Mesodermal cell (in vitro differentiated cells): ENCODE results near the gene UCHL1.

Experiments used
- H3K27ac ChIP-seq: 2 replicates; pipeline ENCODE4 v1.7.0; 2013; ENCODE audit warnings: mild to moderate bottlenecking, low read depth, low read length, moderate library complexity; ENCODE audit not compliant: severe bottlenecking
- H3K36me3 ChIP-seq: 2 replicates; pipeline ENCODE4 v1.7.1; 2013; ENCODE audit warnings: mild to moderate bottlenecking, low read length, moderate library complexity; ENCODE audit not compliant: control insufficient read depth, insufficient read depth
- H3K4me1 ChIP-seq: one replicate; pipeline ENCODE4 v1.7.1; 2013; ENCODE audit warnings: mild to moderate bottlenecking, low read length; ENCODE audit not compliant: insufficient read depth, control insufficient read depth, poor library complexity, severe bottlenecking
- H3K4me3 ChIP-seq: 2 replicates; pipeline ENCODE4 v1.7.0; 2013; ENCODE audit warnings: low read length, control low read depth, mild to moderate bottlenecking; ENCODE audit not compliant: insufficient read depth, poor library complexity, severe bottlenecking; ENCODE audit errors: extremely low read depth
- H3K9me3 ChIP-seq: 2 replicates; pipeline ENCODE4 v1.7.1; 2013; ENCODE audit warnings: mild to moderate bottlenecking, low read length, moderate library complexity; ENCODE audit not compliant: control insufficient read depth
- WGBS, 2 experiments: methylation state at CpG; one replicate each; pipeline ENCODE4 v1.1.5; 2013; ENCODE audit warnings: missing lambda C conversion rate in 2 of 2; ENCODE audit not compliant: insufficient coverage in 2 of 2; 5-methylcytosine and 5-hydroxymethylcytosine counted together

UCHL1 gene

GRCh38 chr4:41236508-41236907, 20.2 kb upstream of the UCHL1 start:
- Histone ChIP-seq H3K9me3 (no peaks in the 10 kb centered on the region), H3K36me3 (no peaks in the 10 kb centered on the region), H3K4me3 (no peak overlapping the region), H3K27ac (no peak overlapping the region), H3K4me1 (no peaks in the 10 kb centered on the region)
- no CpG with 5 or more reads among the region's 1 CpG for WGBS, 2 experiments

- Histone ChIP-seq H3K36me3 (no peaks in the 10 kb centered on the region), H3K4me3 (no peak overlapping the region), H3K9me3 (no peaks in the 10 kb centered on the region), H3K4me1 (no peaks in the 10 kb centered on the region), H3K27ac (no peak overlapping the region)
- 100% methylated on average over 1 of the region's 1 CpG for WGBS, 2 experiments
Observed at GRCh38 chr4:41241919-41242318, 14.8 kb upstream of the UCHL1 start.

DNA sequence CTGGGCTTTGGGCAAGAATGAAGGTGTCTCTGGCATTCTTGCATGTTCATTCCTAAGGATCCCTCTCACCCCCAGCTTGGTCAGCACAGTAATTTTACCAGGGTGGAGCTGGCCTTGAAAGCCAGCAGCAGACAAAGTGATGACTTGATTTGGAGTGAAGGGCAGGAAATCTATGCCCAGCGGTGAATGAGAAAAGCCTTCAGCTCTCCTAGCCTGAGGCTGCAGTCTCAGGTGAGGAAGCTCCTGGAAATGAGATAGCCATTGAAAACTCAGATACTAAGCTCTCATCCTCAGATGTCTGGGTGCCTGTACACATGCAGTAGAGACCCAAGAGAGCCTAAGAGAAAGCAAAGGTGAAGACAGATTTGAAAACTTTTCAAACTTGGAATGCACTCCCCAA, 10.7 kb upstream of the UCHL1 start:
- no peak overlapping the region for H3K4me3 ChIP-seq
- WGBS, 2 experiments = 71 to 83% methylated on average over 1 of the region's 1 CpG
- H3K27ac ChIP-seq = no peak overlapping the region

DNA sequence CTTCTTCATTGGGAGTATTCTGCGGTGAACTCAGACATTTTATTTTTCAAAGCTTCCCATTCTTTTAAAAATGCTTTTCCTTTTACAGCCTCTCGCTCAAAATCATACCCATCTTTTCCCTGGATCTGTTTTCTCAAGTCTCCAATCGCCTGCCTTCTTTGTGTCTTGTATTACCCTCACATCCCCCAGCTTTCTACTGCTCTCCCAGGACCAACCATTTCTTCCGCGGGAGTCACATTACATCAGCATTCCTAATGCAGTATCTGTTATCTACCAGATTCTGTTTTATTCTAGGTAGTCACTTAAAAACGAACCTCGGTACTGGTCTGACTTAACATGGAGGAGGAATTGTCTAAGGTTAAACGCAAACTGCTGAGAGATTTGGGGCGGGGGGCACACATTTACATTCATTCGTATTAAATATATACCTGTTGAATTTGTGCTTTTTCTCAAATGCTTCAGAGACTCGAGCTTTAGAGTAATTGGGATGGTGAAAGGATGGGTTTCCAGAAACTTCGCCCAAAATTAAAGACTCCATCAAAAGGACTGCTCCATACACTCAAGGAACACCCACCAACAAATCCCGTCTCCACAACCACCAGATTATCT, 493 bp upstream of the UCHL1 start:
- Histone ChIP-seq H3K4me3 (peak overlapping the region; percentile 91), H3K36me3 (peaks cover 22% of the 10 kb centered on the region), H3K27ac (peak overlapping the region; percentile 71), H3K4me1 (no peaks in the 10 kb centered on the region), H3K9me3 (no peaks in the 10 kb centered on the region)
- 3 to 28% methylated on average over 3 to 5 of the region's 13 CpGs for WGBS, 2 experiments

More for the DNA sequence above, 10.7 kb upstream of the UCHL1 start:
- no peaks in the 10 kb centered on the region for H3K4me1 ChIP-seq
- H3K9me3 ChIP-seq = no peaks in the 10 kb centered on the region
- H3K36me3 ChIP-seq = no peaks in the 10 kb centered on the region

DNA sequence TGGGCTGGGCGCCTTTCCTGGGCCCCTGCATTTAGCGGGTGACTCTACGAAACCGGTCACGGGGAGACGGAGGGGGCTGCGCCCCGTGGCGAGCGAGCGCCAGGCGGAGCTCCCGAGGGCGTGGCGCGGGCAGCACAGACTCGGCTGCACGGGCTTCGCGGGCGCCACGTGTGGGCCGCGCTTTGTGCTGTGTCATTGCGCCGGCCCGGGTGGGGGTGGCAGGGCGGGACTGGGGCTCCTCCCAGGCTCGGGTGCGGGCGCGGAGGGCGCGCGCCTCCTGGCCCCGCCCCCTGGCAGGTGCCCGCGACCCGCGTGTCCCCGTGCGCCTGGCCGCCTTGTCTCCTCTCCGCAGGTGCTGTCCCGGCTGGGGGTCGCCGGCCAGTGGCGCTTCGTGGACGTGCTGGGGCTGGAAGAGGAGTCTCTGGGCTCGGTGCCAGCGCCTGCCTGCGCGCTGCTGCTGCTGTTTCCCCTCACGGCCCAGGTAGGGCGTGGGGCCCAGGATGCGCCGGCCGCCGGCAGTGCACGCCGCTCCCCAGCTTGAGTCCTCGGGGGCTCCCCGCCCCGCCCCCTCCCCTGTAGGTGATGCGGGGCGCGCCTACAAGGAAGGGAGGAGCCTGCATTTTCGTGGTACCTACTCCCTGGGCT, 651 bp downstream of the UCHL1 start:
- H3K36me3 ChIP-seq = peaks cover 33% of the 10 kb centered on the region
- H3K4me1 ChIP-seq = no peaks in the 10 kb centered on the region
- no peaks in the 10 kb centered on the region for H3K9me3 ChIP-seq
- H3K4me3 ChIP-seq = peak overlapping the region; percentile 91
- H3K27ac ChIP-seq = peak overlapping the region; percentile 67
- 0 to 2% methylated on average over 37 to 49 of the region's 69 CpGs for WGBS, 2 experiments

- Histone ChIP-seq H3K4me3 (peak overlapping the region; percentile 91), H3K9me3 (no peaks in the 10 kb centered on the region), H3K36me3 (peaks cover 38% of the 10 kb centered on the region), H3K27ac (no peak overlapping the region), H3K4me1 (no peaks in the 10 kb centered on the region)
- WGBS, 2 experiments = 0 to 15% methylated on average over 2 to 5 of the region's 11 CpGs
Observed at GRCh38 chr4:41257906-41258305, 1.2 kb downstream of the UCHL1 start.

DNA sequence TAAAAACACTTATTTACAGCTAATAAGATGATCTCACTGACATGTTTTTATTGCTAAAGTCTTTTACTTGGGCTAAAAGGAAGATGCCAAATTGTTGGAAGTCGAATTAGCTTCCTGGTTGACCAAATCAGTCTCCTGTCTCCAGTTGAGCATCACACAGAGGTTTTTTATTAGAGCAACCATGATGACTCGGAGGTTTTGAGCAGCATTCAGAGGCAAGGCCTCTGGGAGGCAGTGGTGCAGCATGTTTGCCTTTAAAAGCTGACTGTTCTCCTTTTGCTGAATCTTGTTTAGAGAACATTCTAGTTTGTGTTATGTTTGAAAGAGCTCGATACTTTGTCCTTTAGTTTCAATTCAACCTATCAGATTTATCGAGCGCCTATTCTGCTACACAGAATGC, 2.1 kb downstream of the UCHL1 start:
- 84 to 88% methylated on average over 1 to 4 of the region's 5 CpGs for WGBS, 2 experiments
- Histone ChIP-seq H3K4me3 (peak overlapping the region; percentile 91), H3K4me1 (no peaks in the 10 kb centered on the region), H3K27ac (peak overlapping the region; percentile 1), H3K36me3 (peaks cover 47% of the 10 kb centered on the region), H3K9me3 (no peaks in the 10 kb centered on the region)

DNA sequence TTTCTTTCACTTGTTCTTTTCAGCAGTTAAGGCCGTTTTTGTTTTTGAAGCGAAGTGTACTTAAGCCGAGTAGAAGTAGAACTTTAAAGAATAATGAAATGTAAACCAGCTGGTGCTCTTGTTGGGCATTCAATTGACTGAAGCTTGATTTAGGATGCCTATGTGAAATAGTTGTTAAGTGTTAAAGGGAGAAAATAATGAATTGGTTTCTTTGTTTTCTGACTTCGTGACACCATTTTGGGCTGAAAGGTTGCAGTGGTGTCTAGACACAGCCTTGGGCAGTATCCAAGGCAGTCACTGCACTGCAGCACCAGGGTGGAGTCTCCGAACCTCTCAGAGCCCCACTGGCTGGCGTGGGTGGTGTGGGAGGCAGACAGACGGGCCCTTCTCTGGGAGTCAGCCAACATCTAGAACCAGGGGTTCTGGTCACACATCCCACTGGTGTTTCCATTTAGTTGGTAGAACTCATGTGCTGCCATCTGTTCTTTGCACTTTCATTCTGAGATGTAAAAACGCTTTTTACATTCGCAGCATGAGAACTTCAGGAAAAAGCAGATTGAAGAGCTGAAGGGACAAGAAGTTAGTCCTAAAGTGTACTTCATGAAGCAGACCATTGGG, 3.5 kb downstream of the UCHL1 start:
- H3K27ac ChIP-seq = no peak overlapping the region
- no peaks in the 10 kb centered on the region for H3K4me1 ChIP-seq
- WGBS, 2 experiments = 97% methylated on average over 9 of the region's 9 CpGs
- no peaks in the 10 kb centered on the region for H3K9me3 ChIP-seq
- H3K4me3 ChIP-seq = no peak overlapping the region
- peaks cover 62% of the 10 kb centered on the region for H3K36me3 ChIP-seq

- Histone ChIP-seq H3K36me3 (peaks cover 78% of the 10 kb centered on the region), H3K4me3 (no peak overlapping the region), H3K9me3 (no peaks in the 10 kb centered on the region), H3K27ac (no peak overlapping the region), H3K4me1 (no peaks in the 10 kb centered on the region)
- WGBS, 2 experiments = 95% methylated on average over 3 to 5 of the region's 6 CpGs
Observed at GRCh38 chr4:41262198-41262597, 5.5 kb downstream of the UCHL1 start.

- no peaks in the 10 kb centered on the region for H3K9me3 ChIP-seq
- H3K36me3 ChIP-seq = peaks cover 92% of the 10 kb centered on the region
- H3K27ac ChIP-seq = no peak overlapping the region
- no CpG with 5 or more reads among the region's 1 CpG for WGBS, 2 experiments
- H3K4me3 ChIP-seq = no peak overlapping the region
- H3K4me1 ChIP-seq = no peaks in the 10 kb centered on the region
Observed at GRCh38 chr4:41264212-41264611, 7.5 kb downstream of the UCHL1 start.

GRCh38 chr4:41267997-41268396, 11.3 kb downstream of the UCHL1 start:
- H3K27ac ChIP-seq = no peak overlapping the region
- H3K4me3 ChIP-seq = no peak overlapping the region
- H3K9me3 ChIP-seq = no peaks in the 10 kb centered on the region
- WGBS, 2 experiments = 89 to 96% methylated on average over 4 to 6 of the region's 7 CpGs
- H3K36me3 ChIP-seq = peaks cover 54% of the 10 kb centered on the region
- no peaks in the 10 kb centered on the region for H3K4me1 ChIP-seq
